ENCODE measurements around the gene TUBB8.

TUBB8 gene

GRCh38 chr10:91313-91712, 42.2 kb upstream of the TUBB8 start:
- H3K36me3 ChIP-seq (ENCODE audit: control insufficient read depth, insufficient read depth, low read length): no peaks in the 10 kb centered on the region
- no CpG with 5 or more reads among the region's 8 CpGs for WGBS (ENCODE audit: extremely low coverage, insufficient coverage, low lambda C conversion rate)
- H3K79me1 ChIP-seq (ENCODE audit: low read length): no peaks in the 10 kb centered on the region
- no peak overlapping the region for H4K8ac ChIP-seq (ENCODE audit: low read depth, low read length)
- no peak overlapping the region for H3K27ac ChIP-seq (ENCODE audit: low read depth, low read length)
- no peak overlapping the region for H3K23ac ChIP-seq (ENCODE audit: low read length)
- H3K4ac ChIP-seq (ENCODE audit: low read depth, low read length): no peak overlapping the region
- no peak overlapping the region for H3K56ac ChIP-seq (ENCODE audit: low read length)
- H3K9ac ChIP-seq (ENCODE audit: low read length): no peak overlapping the region
- no peak overlapping the region for H3K4me2 ChIP-seq (ENCODE audit: low read length)
- no peak overlapping the region for H4K5ac ChIP-seq (ENCODE audit: low read length)
- H3K4me1 ChIP-seq (ENCODE audit: control insufficient read depth, low read depth, low read length): no peaks in the 10 kb centered on the region
- H3K79me2 ChIP-seq (ENCODE audit: control insufficient read depth, insufficient read depth, low read length): no peaks in the 10 kb centered on the region
- no peak for DNase-seq
- H2BK120ac ChIP-seq (ENCODE audit: low read depth, low read length): no peak overlapping the region
- H3K4me3 ChIP-seq (ENCODE audit: low read length): no peak overlapping the region
- no peaks in the 10 kb centered on the region for H3K27me3 ChIP-seq (ENCODE audit: insufficient read depth, low read length, poor library complexity)
- no peak overlapping the region for H3K18ac ChIP-seq (ENCODE audit: low read length)
- H2BK5ac ChIP-seq (ENCODE audit: low read length): no peak overlapping the region
- H2BK15ac ChIP-seq (replicated peaks; ENCODE audit: low read depth): no peak overlapping the region
- no peak overlapping the region for H2AK5ac ChIP-seq (ENCODE audit: low read length)

- H3K79me1 ChIP-seq (ENCODE audit: low read length): no peaks in the 10 kb centered on the region
- no peak overlapping the region for H2BK5ac ChIP-seq (ENCODE audit: low read length)
- no peaks in the 10 kb centered on the region for H3K27me3 ChIP-seq (ENCODE audit: insufficient read depth, low read length, poor library complexity)
- no peak overlapping the region for H3K4me3 ChIP-seq (ENCODE audit: low read length)
- H3K4ac ChIP-seq (ENCODE audit: low read depth, low read length): no peak overlapping the region
- DNase-seq: no peak
- no peak overlapping the region for H3K18ac ChIP-seq (ENCODE audit: low read length)
- H3K4me2 ChIP-seq (ENCODE audit: low read length): no peak overlapping the region
- no peak overlapping the region for H2BK15ac ChIP-seq (replicated peaks; ENCODE audit: low read depth)
- no peak overlapping the region for H2BK120ac ChIP-seq (ENCODE audit: low read depth, low read length)
- H3K27ac ChIP-seq (ENCODE audit: low read depth, low read length): no peak overlapping the region
- no peak overlapping the region for H3K23ac ChIP-seq (ENCODE audit: low read length)
- no peak overlapping the region for H3K56ac ChIP-seq (ENCODE audit: low read length)
- no peak overlapping the region for H4K8ac ChIP-seq (ENCODE audit: low read depth, low read length)
- no peaks in the 10 kb centered on the region for H3K4me1 ChIP-seq (ENCODE audit: control insufficient read depth, low read depth, low read length)
- H2AK5ac ChIP-seq (ENCODE audit: low read length): no peak overlapping the region
- no peaks in the 10 kb centered on the region for H3K79me2 ChIP-seq (ENCODE audit: control insufficient read depth, insufficient read depth, low read length)
- no peaks in the 10 kb centered on the region for H3K36me3 ChIP-seq (ENCODE audit: control insufficient read depth, insufficient read depth, low read length)
- no peak overlapping the region for H3K9ac ChIP-seq (ENCODE audit: low read length)
- no peak overlapping the region for H4K5ac ChIP-seq (ENCODE audit: low read length)
- WGBS (ENCODE audit: extremely low coverage, insufficient coverage, low lambda C conversion rate): no CpG with 5 or more reads among the region's 1 CpG
Observed at GRCh38 chr10:90161-90560, 41.1 kb upstream of the TUBB8 start.

- Histone ChIP-seq H4K5ac (ENCODE audit: low read length) (no peak overlapping the region), H3K4me3 (ENCODE audit: low read length) (no peak overlapping the region), H3K27ac (ENCODE audit: low read depth, low read length) (no peak overlapping the region), H3K9ac (ENCODE audit: low read length) (no peak overlapping the region), H3K36me3 (ENCODE audit: control insufficient read depth, insufficient read depth, low read length) (no peaks in the 10 kb centered on the region), H3K27me3 (ENCODE audit: insufficient read depth, low read length, poor library complexity) (no peaks in the 10 kb centered on the region), H3K4me1 (ENCODE audit: control insufficient read depth, low read depth, low read length) (no peaks in the 10 kb centered on the region), H2AK5ac (ENCODE audit: low read length) (no peak overlapping the region), H3K4me2 (ENCODE audit: low read length) (no peak overlapping the region), H3K18ac (ENCODE audit: low read length) (no peak overlapping the region), H3K79me2 (ENCODE audit: control insufficient read depth, insufficient read depth, low read length) (no peaks in the 10 kb centered on the region), H4K8ac (ENCODE audit: low read depth, low read length) (no peak overlapping the region), H3K56ac (ENCODE audit: low read length) (no peak overlapping the region), H3K23ac (ENCODE audit: low read length) (no peak overlapping the region), H3K79me1 (ENCODE audit: low read length) (no peaks in the 10 kb centered on the region), H2BK120ac (ENCODE audit: low read depth, low read length) (no peak overlapping the region), H3K4ac (ENCODE audit: low read depth, low read length) (no peak overlapping the region), H2BK5ac (ENCODE audit: low read length) (no peak overlapping the region), H2BK15ac (replicated peaks; ENCODE audit: low read depth) (no peak overlapping the region)
- WGBS (ENCODE audit: extremely low coverage, insufficient coverage, low lambda C conversion rate): no CpG with 5 or more reads among the region's 2 CpGs
- no peak for DNase-seq
Observed at GRCh38 chr10:89248-89647, 40.2 kb upstream of the TUBB8 start.

- H2BK120ac ChIP-seq (ENCODE audit: low read depth, low read length): no peak overlapping the region
- H2BK15ac ChIP-seq (replicated peaks; ENCODE audit: low read depth): no peak overlapping the region
- H3K18ac ChIP-seq (ENCODE audit: low read length): no peak overlapping the region
- no peak overlapping the region for H2AK5ac ChIP-seq (ENCODE audit: low read length)
- no peak overlapping the region for H4K8ac ChIP-seq (ENCODE audit: low read depth, low read length)
- WGBS (ENCODE audit: extremely low coverage, insufficient coverage, low lambda C conversion rate): no CpG with 5 or more reads among the region's 4 CpGs
- no peak overlapping the region for H3K9ac ChIP-seq (ENCODE audit: low read length)
- H3K79me2 ChIP-seq (ENCODE audit: control insufficient read depth, insufficient read depth, low read length): no peaks in the 10 kb centered on the region
- no peak overlapping the region for H3K23ac ChIP-seq (ENCODE audit: low read length)
- H4K5ac ChIP-seq (ENCODE audit: low read length): no peak overlapping the region
- H3K36me3 ChIP-seq (ENCODE audit: control insufficient read depth, insufficient read depth, low read length): no peaks in the 10 kb centered on the region
- no peaks in the 10 kb centered on the region for H3K79me1 ChIP-seq (ENCODE audit: low read length)
- H3K56ac ChIP-seq (ENCODE audit: low read length): no peak overlapping the region
- no peak overlapping the region for H3K4ac ChIP-seq (ENCODE audit: low read depth, low read length)
- no peak overlapping the region for H3K4me3 ChIP-seq (ENCODE audit: low read length)
- H3K4me2 ChIP-seq (ENCODE audit: low read length): no peak overlapping the region
- H3K27me3 ChIP-seq (ENCODE audit: insufficient read depth, low read length, poor library complexity): no peaks in the 10 kb centered on the region
- no peak for DNase-seq
- no peaks in the 10 kb centered on the region for H3K4me1 ChIP-seq (ENCODE audit: control insufficient read depth, low read depth, low read length)
- no peak overlapping the region for H2BK5ac ChIP-seq (ENCODE audit: low read length)
- no peak overlapping the region for H3K27ac ChIP-seq (ENCODE audit: low read depth, low read length)
Observed at GRCh38 chr10:88253-88652, 39.2 kb upstream of the TUBB8 start.

GRCh38 chr10:87177-88080, 38.3 kb upstream of the TUBB8 start:
- WGBS (ENCODE audit: extremely low coverage, insufficient coverage, low lambda C conversion rate): no CpG with 5 or more reads among the region's 19 CpGs
- Histone ChIP-seq H2BK5ac (ENCODE audit: low read length) (no peak overlapping the region), H3K79me2 (ENCODE audit: control insufficient read depth, insufficient read depth, low read length) (no peaks in the 10 kb centered on the region), H3K4ac (ENCODE audit: low read depth, low read length) (no peak overlapping the region), H2BK120ac (ENCODE audit: low read depth, low read length) (no peak overlapping the region), H3K23ac (ENCODE audit: low read length) (no peak overlapping the region), H3K9ac (ENCODE audit: low read length) (no peak overlapping the region), H2BK15ac (replicated peaks; ENCODE audit: low read depth) (no peak overlapping the region), H3K18ac (ENCODE audit: low read length) (no peak overlapping the region), H3K79me1 (ENCODE audit: low read length) (no peaks in the 10 kb centered on the region), H3K36me3 (ENCODE audit: control insufficient read depth, insufficient read depth, low read length) (no peaks in the 10 kb centered on the region), H3K56ac (ENCODE audit: low read length) (no peak overlapping the region), H4K5ac (ENCODE audit: low read length) (no peak overlapping the region), H3K4me2 (ENCODE audit: low read length) (no peak overlapping the region), H4K8ac (ENCODE audit: low read depth, low read length) (no peak overlapping the region), H2AK5ac (ENCODE audit: low read length) (no peak overlapping the region), H3K4me1 (ENCODE audit: control insufficient read depth, low read depth, low read length) (no peaks in the 10 kb centered on the region), H3K27ac (ENCODE audit: low read depth, low read length) (no peak overlapping the region), H3K4me3 (ENCODE audit: low read length) (no peak overlapping the region), H3K27me3 (ENCODE audit: insufficient read depth, low read length, poor library complexity) (no peaks in the 10 kb centered on the region)
- no peak for DNase-seq

GRCh38 chr10:86031-86430, 36.9 kb upstream of the TUBB8 start:
- Histone ChIP-seq H4K8ac (ENCODE audit: low read depth, low read length) (no peak overlapping the region), H3K4me1 (ENCODE audit: control insufficient read depth, low read depth, low read length) (no peaks in the 10 kb centered on the region), H3K27me3 (ENCODE audit: insufficient read depth, low read length, poor library complexity) (no peaks in the 10 kb centered on the region), H3K9ac (ENCODE audit: low read length) (no peak overlapping the region), H3K23ac (ENCODE audit: low read length) (no peak overlapping the region), H3K36me3 (ENCODE audit: control insufficient read depth, insufficient read depth, low read length) (no peaks in the 10 kb centered on the region), H2BK5ac (ENCODE audit: low read length) (no peak overlapping the region), H3K56ac (ENCODE audit: low read length) (no peak overlapping the region), H3K4me2 (ENCODE audit: low read length) (no peak overlapping the region), H3K79me2 (ENCODE audit: control insufficient read depth, insufficient read depth, low read length) (no peaks in the 10 kb centered on the region), H3K4ac (ENCODE audit: low read depth, low read length) (no peak overlapping the region), H3K79me1 (ENCODE audit: low read length) (no peaks in the 10 kb centered on the region), H3K27ac (ENCODE audit: low read depth, low read length) (no peak overlapping the region), H2AK5ac (ENCODE audit: low read length) (no peak overlapping the region), H3K4me3 (ENCODE audit: low read length) (no peak overlapping the region), H2BK120ac (ENCODE audit: low read depth, low read length) (no peak overlapping the region), H3K18ac (ENCODE audit: low read length) (no peak overlapping the region), H2BK15ac (replicated peaks; ENCODE audit: low read depth) (no peak overlapping the region), H4K5ac (ENCODE audit: low read length) (no peak overlapping the region)
- WGBS (ENCODE audit: extremely low coverage, insufficient coverage, low lambda C conversion rate): no CpG with 5 or more reads among the region's 10 CpGs
- DNase-seq: no peak

Data from mesendoderm (in vitro differentiated cells).